ENCODE measurements around the gene GABRE.

GABRE gene

DNA sequence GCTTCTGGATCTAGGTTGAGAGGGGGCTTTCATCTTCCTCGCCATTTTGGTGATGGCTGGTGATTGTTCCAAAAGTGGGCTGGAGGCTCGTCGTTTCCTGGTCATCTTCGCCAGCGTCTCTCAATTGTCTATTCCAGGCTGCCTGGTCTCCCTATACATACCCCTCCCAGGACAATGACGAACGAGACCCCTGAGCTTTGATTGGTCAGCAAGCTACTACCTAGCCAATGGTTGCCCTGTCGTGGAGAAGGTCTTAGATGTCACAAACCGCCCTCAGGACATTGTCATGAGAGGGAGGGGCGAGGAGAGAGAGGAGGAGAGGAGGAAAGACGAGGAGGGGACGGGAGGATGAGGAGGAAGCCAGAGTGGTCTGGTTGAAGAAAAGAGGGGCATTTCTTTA is 69.5 kb downstream of the GABRE start:
- WGBS = 98% methylated on average over 8 of the region's 12 CpGs

More for the DNA sequence above, 69.5 kb downstream of the GABRE start:
- no peak overlapping the region for H2BK15ac ChIP-seq (ENCODE audit: low read depth, poor library complexity, severe bottlenecking)
- H3K9me3 ChIP-seq (ENCODE audit: control insufficient read depth, low read length) = peaks cover 4% of the 10 kb centered on the region
- H4K8ac ChIP-seq (ENCODE audit: low read length) = no peak overlapping the region
- H3K4ac ChIP-seq (ENCODE audit: low read depth in 1 of 2, low read length in 2 of 2) = no peak overlapping the region
- no peak overlapping the region for H2AK5ac ChIP-seq (ENCODE audit: low read length, severe bottlenecking)
- H3K14ac ChIP-seq (ENCODE audit: low read length in 2 of 2) = no peak overlapping the region
- no peak overlapping the region for H3K27ac ChIP-seq (ENCODE audit: low read length, poor library complexity, severe bottlenecking)
- H3K27me3 ChIP-seq (ENCODE audit: control insufficient read depth in 1 of 2, insufficient read depth in 1 of 2, low read length in 2 of 2) = no peaks in the 10 kb centered on the region
- DNase-seq = no peak
- no peak overlapping the region for H2BK120ac ChIP-seq (ENCODE audit: low read depth, low read length)
- H3K4me1 ChIP-seq (ENCODE audit: control insufficient read depth, insufficient read depth, low read depth, low read length) = peaks cover 1% of the 10 kb centered on the region
- no peak overlapping the region for H2AFZ ChIP-seq (ENCODE audit: low read depth, low read length)
- H3K4me2 ChIP-seq (ENCODE audit: low read length, poor library complexity, severe bottlenecking) = no peak overlapping the region
- H2BK5ac ChIP-seq (ENCODE audit: low read depth, low read length, poor library complexity, severe bottlenecking) = no peak overlapping the region
- no peak overlapping the region for H4K91ac ChIP-seq (ENCODE audit: low read length)
- no peak overlapping the region for H3K4me3 ChIP-seq (ENCODE audit: insufficient read depth in 1 of 2, low read depth in 1 of 2, low read length in 2 of 2)
- H3K18ac ChIP-seq (ENCODE audit: low read depth in 1 of 2, low read length in 2 of 2) = no peak overlapping the region
- H3K23ac ChIP-seq (ENCODE audit: low read length in 2 of 2) = no peak overlapping the region
- H3K79me1 ChIP-seq (replicated peaks; ENCODE audit: low read length, poor library complexity, severe bottlenecking) = no peaks in the 10 kb centered on the region
- no peaks in the 10 kb centered on the region for H3K36me3 ChIP-seq (ENCODE audit: control insufficient read depth in 1 of 2, insufficient read depth in 2 of 2, low read depth in 1 of 2, low read length in 2 of 2)
- no peak overlapping the region for H2BK12ac ChIP-seq (ENCODE audit: low read length in 2 of 2)
- no peak overlapping the region for H3K9ac ChIP-seq (ENCODE audit: low read length)
